ENCODE measurements around the gene TTC13.

GRCh38 chr1:230869500-230869899 is 109.2 kb downstream of the TTC13 start:
- no peak for TF ChIP-seq CHD2 (IDR thresholded peaks at IDR 0.05; ENCODE audit: low read length, partially characterized antibody)
- TF ChIP-seq GATA2 (CRISPR knock-in tag; IDR thresholded peaks at IDR 0.05), result no peak
- TF ChIP-seq, protein P1, sequence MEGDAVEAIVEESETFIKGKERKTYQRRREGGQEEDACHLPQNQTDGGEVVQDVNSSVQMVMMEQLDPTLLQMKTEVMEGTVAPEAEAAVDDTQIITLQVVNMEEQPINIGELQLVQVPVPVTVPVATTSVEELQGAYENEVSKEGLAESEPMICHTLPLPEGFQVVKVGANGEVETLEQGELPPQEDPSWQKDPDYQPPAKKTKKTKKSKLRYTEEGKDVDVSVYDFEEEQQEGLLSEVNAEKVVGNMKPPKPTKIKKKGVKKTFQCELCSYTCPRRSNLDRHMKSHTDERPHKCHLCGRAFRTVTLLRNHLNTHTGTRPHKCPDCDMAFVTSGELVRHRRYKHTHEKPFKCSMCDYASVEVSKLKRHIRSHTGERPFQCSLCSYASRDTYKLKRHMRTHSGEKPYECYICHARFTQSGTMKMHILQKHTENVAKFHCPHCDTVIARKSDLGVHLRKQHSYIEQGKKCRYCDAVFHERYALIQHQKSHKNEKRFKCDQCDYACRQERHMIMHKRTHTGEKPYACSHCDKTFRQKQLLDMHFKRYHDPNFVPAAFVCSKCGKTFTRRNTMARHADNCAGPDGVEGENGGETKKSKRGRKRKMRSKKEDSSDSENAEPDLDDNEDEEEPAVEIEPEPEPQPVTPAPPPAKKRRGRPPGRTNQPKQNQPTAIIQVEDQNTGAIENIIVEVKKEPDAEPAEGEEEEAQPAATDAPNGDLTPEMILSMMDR (IDR thresholded peaks at IDR 0.05), result no peak
- no peak for TF ChIP-seq RAD21 (IDR thresholded peaks at IDR 0.05; ENCODE audit: low read length)

All from SK-N-SH (cell line).